B cell (primary cell): ENCODE measurements around the gene PNLIPRP2. TPM values are rescaled to one million over a fixed set of nuclear protein-coding genes. Genes with fewer than 3 reads are reported as not detected.

ENCODE experiments used
- ATAC-seq: fragments of 200-7000 bp; cut with Tn5 transposase; one replicate; pipeline ENCODE4 v1.10.0; 2021; ENCODE audit warnings: low read depth, mild to moderate bottlenecking, moderate number of reproducible peaks, moderate library complexity
- CTCF ChIA-PET: fragments of 350-600 bp; sonication (Branson Sonifier 250); formaldehyde crosslinking; loops from one replicate; lab custom pipeline; 2021; ENCODE audit warnings: antibody characterized with exemption, inconsistent platforms; lab: Charles Lee
- POLR2A ChIA-PET: fragments of 350-600 bp; sonication (Branson Sonifier 250); formaldehyde crosslinking; loops from one replicate; lab custom pipeline; 2021; ENCODE audit warnings: antibody characterized with exemption; lab: Charles Lee
- DNase-seq: peaks from one replicate; pipeline ENCODE4 v3.0.0; 2013
- H2AFZ ChIP-seq: 2 replicates; pipeline ENCODE4 v1.6.1; 2012; ENCODE audit warnings: mild to moderate bottlenecking, low read depth, low read length; ENCODE audit not compliant: insufficient read depth, poor library complexity, severe bottlenecking
- H3K27ac ChIP-seq, 2 donors: 1 replicate in 1 of 2; 2 replicates in 1 of 2; pipeline ENCODE4 v1.5.1; 2012 to 2013; ENCODE audit warnings: low read length in 2 of 2, mild to moderate bottlenecking in 2 of 2, moderate library complexity in 1 of 2
- H3K27me3 ChIP-seq, 4 experiments: fragments of 200-600 bp in 1 of 4; sonication (generic) in 1 of 4; replicated peaks in 1 of 4; 1 replicate in 2 of 4; 2 replicates in 2 of 4; pipeline versions ENCODE4 v1.6.1 to v1.7.0; 2013 to 2016; ENCODE audit warnings: low read length in 3 of 4, mild to moderate bottlenecking in 2 of 4, mixed read lengths in 1 of 4, moderate library complexity in 1 of 4; ENCODE audit not compliant: insufficient read depth in 4 of 4, control insufficient read depth in 3 of 4; ENCODE audit errors: control extremely low read depth in 1 of 4
- H3K36me3 ChIP-seq, 2 experiments: replicated peaks in 1 of 2; 1 replicate in 1 of 2; 2 replicates in 1 of 2; pipeline versions ENCODE4 v1.6.1 to v1.7.1; 2013; ENCODE audit warnings: low read length in 1 of 2; ENCODE audit not compliant: insufficient read depth in 2 of 2, control insufficient read depth in 1 of 2; ENCODE audit errors: control extremely low read depth in 1 of 2, extremely low read depth in 1 of 2
- H3K4me1 ChIP-seq, 2 donors: fragments of 200-600 bp in 1 of 2; sonication (generic) in 1 of 2; 1 replicate in 1 of 2; 2 replicates in 1 of 2; pipeline versions ENCODE4 v1.5.1 to v1.6.1; 2013 to 2017; ENCODE audit warnings: low read length in 2 of 2; ENCODE audit not compliant: control insufficient read depth in 2 of 2, insufficient read depth in 2 of 2
- H3K4me2 ChIP-seq: replicated peaks from 2 replicates; pipeline ENCODE3; 2012; ENCODE audit warnings: mild to moderate bottlenecking, low read depth, low read length; ENCODE audit not compliant: poor library complexity, severe bottlenecking
- H3K4me3 ChIP-seq, 5 experiments: fragments of 200-600 bp in 1 of 5; sonication (generic) in 1 of 5; 1 replicate in 3 of 5; 2 replicates in 2 of 5; pipeline versions ENCODE4 v1.5.1 to v1.7.0; 2011 to 2016; ENCODE audit warnings: low read length in 4 of 5, mild to moderate bottlenecking in 4 of 5, low read depth in 2 of 5, control low read depth in 1 of 5, moderate library complexity in 1 of 5; ENCODE audit not compliant: insufficient read depth in 1 of 5; ENCODE audit errors: control extremely low read depth in 1 of 5, extremely low read depth in 1 of 5
- H3K79me2 ChIP-seq: fragments of 200-600 bp; sonication (generic); one replicate; pipeline ENCODE4 v1.6.0; 2016; ENCODE audit warnings: low read length; ENCODE audit not compliant: control insufficient read depth, insufficient read depth
- H3K9ac ChIP-seq: fragments of 200-600 bp; sonication (generic); 2 replicates; pipeline ENCODE4 v1.6.1; 2017; ENCODE audit warnings: mild to moderate bottlenecking, low read length, moderate library complexity
- H3K9me3 ChIP-seq, 3 donors: one replicate each; pipeline versions ENCODE4 v1.6.1 to v1.7.1; 2013; ENCODE audit warnings: low read length in 2 of 3; ENCODE audit not compliant: control insufficient read depth in 2 of 3, insufficient read depth in 1 of 3; ENCODE audit errors: control extremely low read depth in 1 of 3
- H4K20me1 ChIP-seq: 2 replicates; pipeline ENCODE4 v1.6.0; 2012; ENCODE audit warnings: mild to moderate bottlenecking, low read length; ENCODE audit not compliant: insufficient read depth, control insufficient read depth, poor library complexity, severe bottlenecking
- H3K27ac Mint-ChIP-seq: one replicate; pipeline ENCODE4 v1.8.0; 2021; ENCODE audit warnings: mixed read lengths
- H3K27me3 Mint-ChIP-seq: one replicate; pipeline ENCODE4 v1.8.0; 2021; ENCODE audit warnings: mixed read lengths
- H3K4me1 Mint-ChIP-seq: one replicate; pipeline ENCODE4 v1.8.0; 2021; ENCODE audit warnings: mixed read lengths
- H3K4me3 Mint-ChIP-seq: one replicate; pipeline ENCODE4 v1.8.0; 2021; ENCODE audit warnings: mixed read lengths
- H3K9me3 Mint-ChIP-seq: one replicate; pipeline ENCODE4 v1.8.0; 2022; ENCODE audit warnings: mixed read lengths; ENCODE audit not compliant: insufficient read depth
- CTCF ChIP-seq: fragments of 200-600 bp; IDR thresholded peaks from one replicate; pipeline ENCODE4 v1.8.0; 2022; ENCODE audit warnings: antibody characterized with exemption, mild to moderate bottlenecking
- EZH2 ChIP-seq: IDR thresholded peaks from 2 replicates; pipeline ENCODE4 v1.6.1; 2012; ENCODE audit warnings: borderline replicate concordance, low read depth, mild to moderate bottlenecking, moderate library complexity, low read length; ENCODE audit not compliant: insufficient read depth, poor library complexity, severe bottlenecking
- WGBS: methylation state at CpG from one replicate; pipeline ENCODE4 v1.1.5; 2013; ENCODE audit warnings: missing lambda C conversion rate; ENCODE audit not compliant: insufficient coverage; 5-methylcytosine and 5-hydroxymethylcytosine counted together
- intact Hi-C: fragments of 100-400 bp; cut with micrococcal nuclease; formaldehyde crosslinking; loops from one replicate; pipeline ENCODE4 v1.10.0; 2022
- polyA plus RNA-seq: library from polyadenylated mRNA; depleted of rRNA; stranded (reverse); fragments of >200 nt; gene quantifications from 2 replicates; pipeline ENCODE4 v1.2.3, GENCODE V29; 2012
- total RNA-seq, 2 donors: library from RNA; stranded (reverse); fragments of 120-200 nt in 1 of 2; gene quantifications; 1 replicate in 1 of 2; 2 replicates in 1 of 2; pipeline versions ENCODE4 v1.2.3 to v1.2.4, GENCODE V29; 2013 to 2022

Gene PNLIPRP2
- total and polyA plus RNA-seq, 2 donors (not counting 1 experiment from before 2014, with no cell fraction given), result not detected

- Mint-ChIP-seq H3K27ac (no peak overlapping the region), H3K27me3 (peaks cover 13% of the 10 kb centered on the region), H3K9me3 (no peaks in the 10 kb centered on the region), H3K4me3 (no peak overlapping the region), H3K4me1 (no peaks in the 10 kb centered on the region)
- no peak overlapping the region for H2AFZ ChIP-seq
- no peaks in the 10 kb centered on the region for H3K27me3 ChIP-seq
- H3K9ac ChIP-seq, result no peak overlapping the region
- WGBS, result 80% methylated on average over 1 of the region's 3 CpGs
- H3K9me3 ChIP-seq, result no peaks in the 10 kb centered on the region
- H3K4me3 ChIP-seq, result no peak overlapping the region
- intact Hi-C loops, result no loop called here
- H4K20me1 ChIP-seq, result no peaks in the 10 kb centered on the region
- DNase-seq (no peak), ATAC-seq (no peak)
- H3K36me3 ChIP-seq, result no peaks in the 10 kb centered on the region
- H3K4me1 ChIP-seq, result no peaks in the 10 kb centered on the region
- CTCF ChIA-PET, result no interaction called here
- no peaks in the 10 kb centered on the region for H3K79me2 ChIP-seq
- H3K4me2 ChIP-seq, result no peak overlapping the region
- no peak for TF ChIP-seq CTCF
- POLR2A ChIA-PET, result no interaction called here
- H3K27ac ChIP-seq, result no peak overlapping the region
Observed at GRCh38 chr10:116686632-116687031, 65.9 kb downstream of the PNLIPRP2 start.

GRCh38 chr10:116687633-116688032 lies 66.9 kb downstream of the PNLIPRP2 start:
- Histone ChIP-seq H2AFZ (no peak overlapping the region), H3K79me2 (no peaks in the 10 kb centered on the region), H3K27ac (no peak overlapping the region), H4K20me1 (no peaks in the 10 kb centered on the region), H3K9me3 (no peaks in the 10 kb centered on the region), H3K36me3 (no peaks in the 10 kb centered on the region), H3K9ac (no peak overlapping the region), H3K27me3 (no peaks in the 10 kb centered on the region), H3K4me1 (no peaks in the 10 kb centered on the region), H3K4me2 (no peak overlapping the region), H3K4me3 (no peak overlapping the region)
- intact Hi-C loops, result no loop called here
- POLR2A ChIA-PET, result no interaction called here
- TF ChIP-seq EZH2 (no peak), CTCF (no peak)
- Mint-ChIP-seq H3K27ac (no peak overlapping the region), H3K27me3 (peaks cover 13% of the 10 kb centered on the region), H3K4me3 (no peak overlapping the region), H3K9me3 (no peaks in the 10 kb centered on the region), H3K4me1 (no peaks in the 10 kb centered on the region)
- WGBS, result 85% methylated on average over 3 of the region's 6 CpGs
- DNase-seq (no peak), ATAC-seq (no peak)
- CTCF ChIA-PET, result no interaction called here
